Activated CD8-positive, alpha-beta T cell treated with anti-CD3 and anti-CD28 coated beads, Interleukin-2, amount 10 ng/mL, durations not matched to agents 7 days and 5 days (primary cell): ENCODE data around the gene CPT1A. TPM values are rescaled to one million over a fixed set of nuclear protein-coding genes. Genes with fewer than 3 reads are reported as not detected.

ENCODE experiments used
- ATAC-seq: fragments of 150-1000 bp; cut with Tn5 transposase; one replicate; pipeline ENCODE4 v1.10.0; 2021; ENCODE audit warnings: moderate library complexity
- CTCF ChIA-PET: fragments of 350-600 bp; sonication (Branson Sonifier 250); formaldehyde crosslinking; loops from one replicate; lab custom pipeline; 2021; ENCODE audit warnings: antibody characterized with exemption; lab: Charles Lee
- POLR2A ChIA-PET: fragments of 350-600 bp; sonication (Branson Sonifier 250); formaldehyde crosslinking; loops from one replicate; lab custom pipeline; 2021; ENCODE audit warnings: antibody characterized with exemption; lab: Charles Lee
- DNase-seq: peaks from one replicate; pipeline ENCODE4 v3.0.0-alpha.2; 2020
- H3K27ac Mint-ChIP-seq: one replicate; pipeline ENCODE4 v1.8.0; 2021; ENCODE audit warnings: mild to moderate bottlenecking, mixed read lengths
- H3K27me3 Mint-ChIP-seq: one replicate; pipeline ENCODE4 v1.8.0; 2021; ENCODE audit warnings: low read depth, mixed read lengths
- H3K36me3 Mint-ChIP-seq: one replicate; pipeline ENCODE4 v1.8.0; 2021; ENCODE audit warnings: low read depth, mixed read lengths
- H3K4me1 Mint-ChIP-seq: one replicate; pipeline ENCODE4 v1.8.0; 2021; ENCODE audit warnings: low read depth, mixed read lengths
- H3K4me3 Mint-ChIP-seq: one replicate; pipeline ENCODE4 v1.8.0; 2021; ENCODE audit warnings: mild to moderate bottlenecking, mixed read lengths
- H3K9me3 Mint-ChIP-seq: one replicate; pipeline ENCODE4 v1.8.0; 2022; ENCODE audit warnings: mixed read lengths; ENCODE audit not compliant: insufficient read depth
- total RNA-seq, 2 experiments: library from RNA; stranded (reverse); gene quantifications; one replicate each; pipeline ENCODE4 v1.2.3, GENCODE V29; 2021

CPT1A gene
- total RNA-seq, 2 experiments from 2014 or later: 63.2 to 69.1 TPM

DNA sequence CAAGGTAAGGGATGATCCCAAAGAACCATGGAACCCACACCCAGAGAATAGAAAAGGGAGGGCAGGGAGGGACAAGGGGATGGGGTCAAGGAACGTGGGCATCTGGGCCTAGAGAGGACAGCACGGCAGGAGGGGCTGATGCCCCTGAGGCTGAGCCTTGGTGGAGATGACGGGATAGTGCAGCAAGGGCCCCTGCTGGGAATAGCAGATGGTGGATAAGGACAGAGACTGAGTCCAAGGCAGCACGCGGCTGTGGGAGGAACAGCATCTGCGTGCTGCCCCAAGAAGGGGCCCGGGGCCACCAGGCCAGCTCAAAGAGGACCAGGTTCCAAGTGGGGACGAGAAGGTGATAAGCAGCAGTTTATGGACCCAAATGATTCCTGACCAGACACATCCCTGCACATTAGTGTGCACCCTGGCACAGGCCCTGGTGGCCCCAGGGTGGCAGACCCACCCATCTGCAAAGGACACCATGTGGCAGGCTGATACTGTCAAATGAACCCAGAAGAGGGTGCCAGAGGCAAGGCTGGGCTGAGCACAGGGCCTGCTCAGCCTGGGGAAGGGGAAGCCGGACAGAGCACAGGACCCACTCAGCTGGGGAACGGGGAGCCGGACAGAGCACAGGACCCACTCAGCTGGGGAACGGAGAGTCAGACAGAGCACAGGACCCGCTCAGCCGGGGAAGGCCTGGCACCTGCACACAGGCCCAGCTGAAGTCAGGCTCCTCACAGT lies 77.6 kb downstream of the CPT1A start:
- ATAC-seq (no peak), DNase-seq (no peak)
- Mint-ChIP-seq H3K27me3 (no peaks in the 10 kb centered on the region), H3K9me3 (no peaks in the 10 kb centered on the region), H3K36me3 (peaks cover 29% of the 10 kb centered on the region), H3K4me1 (peaks cover 6% of the 10 kb centered on the region), H3K4me3 (no peak overlapping the region), H3K27ac (no peak overlapping the region)
- ChIA-PET CTCF (no interaction called here), POLR2A (no interaction called here)

DNA sequence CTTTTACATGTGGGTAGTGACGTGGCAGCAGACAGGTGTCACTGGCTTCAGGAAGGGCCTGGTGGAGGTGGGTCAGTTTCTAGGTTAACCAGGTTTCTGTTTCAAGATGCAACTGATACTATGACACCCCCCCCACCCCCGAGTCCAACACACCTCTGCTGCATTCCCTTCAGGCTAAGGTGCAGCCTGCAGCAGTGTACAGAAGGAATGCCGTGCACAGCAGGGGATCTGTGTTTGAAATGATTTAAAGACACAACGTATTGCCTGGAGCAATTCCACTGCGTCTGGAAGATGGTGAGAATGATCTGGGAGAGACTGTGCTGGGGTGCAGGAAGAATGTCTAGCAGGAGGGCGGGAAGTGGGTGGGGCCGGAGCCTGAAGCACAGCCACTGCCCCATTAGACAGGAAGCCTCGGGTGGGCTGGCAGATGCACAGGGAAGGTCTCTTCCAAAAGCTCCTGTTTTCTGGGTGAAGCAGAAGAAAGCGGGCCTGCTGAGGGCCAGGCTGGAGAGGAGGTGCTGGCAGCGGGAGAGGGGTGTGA lies 78.5 kb downstream of the CPT1A start:
- no peak for ATAC-seq
- no peaks in the 10 kb centered on the region for H3K27me3 Mint-ChIP-seq
- H3K9me3 Mint-ChIP-seq: no peaks in the 10 kb centered on the region
- ChIA-PET POLR2A (no interaction called here), CTCF (no interaction called here)
- peaks cover 24% of the 10 kb centered on the region for H3K36me3 Mint-ChIP-seq
- no peak for DNase-seq
- peaks cover 6% of the 10 kb centered on the region for H3K4me1 Mint-ChIP-seq
- H3K27ac Mint-ChIP-seq: no peak overlapping the region
- no peak overlapping the region for H3K4me3 Mint-ChIP-seq

DNA sequence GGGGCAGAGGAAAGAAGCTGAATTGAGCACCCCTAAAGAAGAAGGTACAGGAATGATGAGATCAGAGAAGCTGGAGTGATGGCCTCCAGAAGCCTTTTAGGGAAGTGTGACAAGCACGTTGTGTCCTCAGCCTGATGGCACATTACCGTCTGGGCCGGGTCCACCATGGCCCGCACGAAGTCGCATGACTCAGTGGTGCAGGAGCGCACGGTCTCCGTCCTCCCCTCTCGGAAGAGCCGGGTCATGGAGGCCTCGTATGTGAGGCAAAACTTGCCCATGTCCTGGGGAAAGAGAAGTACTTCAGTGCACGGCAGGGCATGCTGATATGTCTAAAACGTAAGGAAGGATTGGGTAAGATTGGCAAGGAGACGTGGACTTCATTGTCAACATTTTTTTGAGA lies 79.2 kb downstream of the CPT1A start:
- H3K4me3 Mint-ChIP-seq: no peak overlapping the region
- H3K36me3 Mint-ChIP-seq: peaks cover 26% of the 10 kb centered on the region
- peak overlapping the region; percentile 8 for H3K27ac Mint-ChIP-seq
- ATAC-seq: no peak
- ChIA-PET POLR2A (no interaction called here), CTCF (no interaction called here)
- peaks cover 6% of the 10 kb centered on the region for H3K4me1 Mint-ChIP-seq
- H3K27me3 Mint-ChIP-seq: no peaks in the 10 kb centered on the region
- DNase-seq: no peak
- H3K9me3 Mint-ChIP-seq: no peaks in the 10 kb centered on the region

DNA sequence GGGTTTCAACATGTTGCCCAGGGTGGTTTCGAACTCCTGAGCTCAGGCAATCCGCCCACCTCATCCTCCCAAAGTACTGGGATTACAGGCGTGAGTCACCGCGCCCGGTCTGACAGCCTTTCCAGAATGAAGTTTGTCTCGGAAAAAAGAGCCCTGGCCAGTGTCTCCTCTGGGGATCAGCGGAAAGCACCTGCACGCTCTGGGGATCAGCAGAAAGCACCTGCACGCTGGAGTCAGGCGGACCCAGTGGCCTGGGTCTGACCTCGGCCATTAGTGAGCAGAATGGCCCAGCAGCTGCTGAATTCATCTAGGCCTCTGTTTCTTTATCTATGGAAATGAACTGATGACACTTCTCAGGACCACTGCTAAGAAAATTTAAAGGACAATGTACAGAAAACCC lies 79.9 kb downstream of the CPT1A start:
- no peak for DNase-seq
- ChIA-PET CTCF (no interaction called here), POLR2A (no interaction called here)
- no peaks in the 10 kb centered on the region for H3K9me3 Mint-ChIP-seq
- H3K4me3 Mint-ChIP-seq: no peak overlapping the region
- H3K27ac Mint-ChIP-seq: no peak overlapping the region
- H3K4me1 Mint-ChIP-seq: peaks cover 6% of the 10 kb centered on the region
- peaks cover 31% of the 10 kb centered on the region for H3K36me3 Mint-ChIP-seq
- no peaks in the 10 kb centered on the region for H3K27me3 Mint-ChIP-seq
- ATAC-seq: no peak

DNA sequence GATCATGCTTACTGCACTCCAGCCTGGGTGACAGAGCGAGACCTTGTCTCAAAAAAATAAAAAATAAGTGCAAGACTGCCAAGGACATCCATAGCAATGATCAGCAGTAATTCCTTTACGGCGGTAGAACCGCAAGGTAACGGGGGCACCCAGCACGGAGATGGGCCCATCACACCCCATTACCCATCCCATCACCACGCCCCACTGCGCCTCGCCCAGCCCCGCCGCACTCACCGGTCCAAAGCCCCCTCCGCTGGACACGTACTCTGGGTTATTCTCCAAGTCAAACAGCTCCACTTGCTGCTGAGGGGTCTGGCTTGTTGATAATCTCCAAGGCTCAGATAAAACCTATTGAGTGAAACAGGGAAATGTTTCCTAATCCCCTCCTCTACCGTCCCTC lies 81.7 kb downstream of the CPT1A start:
- H3K9me3 Mint-ChIP-seq: no peaks in the 10 kb centered on the region
- CTCF ChIA-PET: no interaction called here
- no peak overlapping the region for H3K27ac Mint-ChIP-seq
- DNase-seq (no peak), ATAC-seq (no peak)
- no peak overlapping the region for H3K4me3 Mint-ChIP-seq
- H3K4me1 Mint-ChIP-seq: peaks cover 6% of the 10 kb centered on the region
- no peaks in the 10 kb centered on the region for H3K27me3 Mint-ChIP-seq
- peaks cover 36% of the 10 kb centered on the region for H3K36me3 Mint-ChIP-seq
- POLR2A ChIA-PET: no interaction called here

DNA sequence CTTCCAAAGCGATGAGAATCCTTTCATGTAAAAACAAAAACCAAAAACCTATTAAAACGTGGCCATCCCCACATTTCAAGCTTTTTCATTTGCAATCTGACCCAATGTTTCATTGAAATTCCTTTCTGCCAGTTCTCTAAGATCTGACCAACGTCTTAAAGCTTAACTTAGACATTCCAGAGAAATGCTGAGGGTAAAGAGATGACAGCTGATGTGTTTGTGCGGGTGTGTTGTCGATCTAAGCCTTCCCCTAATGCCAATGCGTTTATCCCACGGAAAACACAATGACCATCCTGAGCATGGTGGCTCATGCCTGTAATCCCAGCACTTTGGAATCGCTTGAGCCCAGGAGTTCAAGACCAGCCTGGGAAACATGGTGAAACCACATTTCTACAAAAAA lies 84.0 kb downstream of the CPT1A start:
- Mint-ChIP-seq H3K4me3 (no peak overlapping the region), H3K27me3 (no peaks in the 10 kb centered on the region), H3K36me3 (peaks cover 45% of the 10 kb centered on the region), H3K4me1 (no peaks in the 10 kb centered on the region), H3K27ac (no peak overlapping the region), H3K9me3 (no peaks in the 10 kb centered on the region)
- no peak for ATAC-seq
- ChIA-PET POLR2A (no interaction called here), CTCF (no interaction called here)
- DNase-seq: no peak

DNA sequence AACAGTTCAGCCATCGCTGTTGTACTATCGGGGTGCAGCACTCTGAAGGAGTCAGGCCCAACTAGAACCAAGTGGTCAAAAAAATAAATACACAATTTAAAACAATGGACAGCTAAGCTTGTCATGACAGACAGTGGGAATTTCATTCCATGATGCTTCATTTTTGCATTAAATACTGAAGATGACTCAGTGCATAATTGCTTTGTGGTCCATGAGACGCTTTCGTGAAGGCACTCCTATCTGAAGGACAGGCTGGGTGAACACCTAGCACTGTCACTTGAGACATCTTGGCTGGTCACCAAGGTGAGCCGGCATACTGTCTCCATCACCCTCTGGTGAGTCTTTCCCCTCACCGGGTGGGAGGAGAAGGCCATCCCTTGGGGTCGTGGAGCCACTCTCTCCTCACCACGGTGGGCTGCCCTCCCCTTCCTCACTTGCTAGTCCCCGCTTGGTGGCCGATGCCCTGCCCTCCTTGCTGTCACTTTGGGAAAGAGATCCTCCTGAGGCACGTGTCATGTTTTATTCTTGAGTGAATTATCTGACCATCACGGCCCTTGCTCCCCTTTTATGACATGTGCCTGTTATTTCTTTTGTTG lies 85.4 kb downstream of the CPT1A start:
- CTCF ChIA-PET: no interaction called here
- POLR2A ChIA-PET: no interaction called here
- no peak overlapping the region for H3K27ac Mint-ChIP-seq
- peaks cover 5% of the 10 kb centered on the region for H3K4me1 Mint-ChIP-seq
- H3K9me3 Mint-ChIP-seq: no peaks in the 10 kb centered on the region
- H3K27me3 Mint-ChIP-seq: no peaks in the 10 kb centered on the region
- H3K4me3 Mint-ChIP-seq: no peak overlapping the region
- DNase-seq (no peak), ATAC-seq (no peak)
- peaks cover 34% of the 10 kb centered on the region for H3K36me3 Mint-ChIP-seq

DNA sequence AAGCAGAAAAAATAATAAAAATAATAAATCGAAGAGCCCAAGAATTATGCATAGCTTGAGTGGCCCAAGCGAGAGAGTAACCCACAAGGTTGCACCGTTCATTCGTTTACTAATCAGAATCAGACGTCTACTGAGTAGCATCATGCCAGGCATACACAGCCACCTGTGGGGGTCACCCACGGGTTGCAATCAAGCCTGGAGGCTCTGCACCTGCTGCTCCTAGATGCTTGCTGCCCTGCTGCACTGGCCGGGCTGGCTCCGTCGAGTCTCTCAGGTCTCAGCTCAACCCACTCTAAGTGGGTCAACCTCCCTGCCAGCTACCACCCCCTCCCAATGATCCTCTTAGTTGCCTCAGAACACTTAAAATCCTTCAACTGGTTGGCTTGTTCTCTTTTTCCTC lies 88.4 kb downstream of the CPT1A start:
- ChIA-PET CTCF (no interaction called here), POLR2A (no interaction called here)
- Mint-ChIP-seq H3K27ac (no peak overlapping the region), H3K9me3 (no peaks in the 10 kb centered on the region), H3K27me3 (peaks cover 3% of the 10 kb centered on the region), H3K36me3 (peaks cover 31% of the 10 kb centered on the region), H3K4me3 (no peak overlapping the region), H3K4me1 (peaks cover 8% of the 10 kb centered on the region)
- DNase-seq: no peak
- no peak for ATAC-seq

DNA sequence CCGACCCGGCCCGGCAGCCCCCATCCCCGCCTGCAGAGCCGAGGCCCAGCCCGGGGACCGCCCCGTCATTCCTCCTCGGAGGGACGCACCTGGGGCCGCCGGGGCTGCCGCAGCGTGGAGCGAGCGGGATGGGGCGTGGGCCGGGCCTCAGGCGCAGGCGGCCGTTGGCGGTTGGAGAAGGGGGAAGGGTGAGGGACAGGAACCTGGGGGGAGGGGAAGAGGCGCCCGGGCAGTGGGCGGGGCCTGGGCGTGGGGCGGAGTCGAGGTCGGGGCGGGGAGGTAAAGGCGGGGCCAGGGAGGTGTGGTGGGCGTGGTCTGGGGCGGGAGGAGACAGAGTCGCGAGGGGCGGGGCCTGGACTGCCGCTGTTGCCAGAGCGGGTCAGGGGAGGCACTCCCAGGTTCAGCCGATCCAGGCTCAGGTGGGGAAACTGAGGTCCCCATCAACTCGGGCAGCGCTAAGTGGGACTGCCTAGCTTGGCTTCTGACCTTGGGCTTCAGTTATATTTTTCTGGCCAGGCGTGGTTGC lies 90.3 kb downstream of the CPT1A start, which contains the start of gene TESMIN:
TESMIN (minus strand) TSS at position 190 of the 526 bp plus-strand sequence. CDS start 860 bp downstream, outside the sequence.
- Mint-ChIP-seq H3K4me3 (peak within 1 kb of the TSS; percentile 62), H3K9me3 (no peaks in the 10 kb centered on the region), H3K36me3 (peaks cover 16% of the 10 kb centered on the region), H3K27me3 (peaks cover 3% of the 10 kb centered on the region), H3K27ac (no peak within 1 kb of the TSS), H3K4me1 (peaks cover 8% of the 10 kb centered on the region)
- POLR2A ChIA-PET: no interaction called here
- ATAC-seq: peak; percentile 96
- CTCF ChIA-PET: no interaction called here
- peak; percentile 95 for DNase-seq

DNA sequence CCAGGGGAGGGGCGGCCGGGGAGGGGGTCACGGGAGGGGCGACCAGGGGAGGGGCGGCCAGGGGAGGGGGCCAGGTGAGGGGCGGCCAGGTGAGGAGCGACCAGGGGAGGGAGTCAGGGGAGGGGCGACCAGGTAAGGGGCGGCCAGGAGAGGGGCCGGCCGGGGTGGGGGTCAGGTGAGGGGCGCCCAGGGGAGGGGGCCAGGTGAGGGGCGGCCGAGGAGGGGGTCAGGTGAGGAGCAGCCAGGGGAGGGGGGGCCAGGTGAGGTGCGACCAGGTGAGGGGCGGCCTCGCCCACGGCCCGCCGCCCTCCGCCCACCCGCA lies 90.8 kb downstream of the CPT1A start:
- Mint-ChIP-seq H3K4me1 (peaks cover 8% of the 10 kb centered on the region), H3K4me3 (no peak overlapping the region), H3K36me3 (peaks cover 14% of the 10 kb centered on the region), H3K27me3 (peaks cover 3% of the 10 kb centered on the region), H3K9me3 (no peaks in the 10 kb centered on the region), H3K27ac (no peak overlapping the region)
- no peak for ATAC-seq
- CTCF ChIA-PET: no interaction called here
- POLR2A ChIA-PET: no interaction called here
- DNase-seq: no peak

DNA sequence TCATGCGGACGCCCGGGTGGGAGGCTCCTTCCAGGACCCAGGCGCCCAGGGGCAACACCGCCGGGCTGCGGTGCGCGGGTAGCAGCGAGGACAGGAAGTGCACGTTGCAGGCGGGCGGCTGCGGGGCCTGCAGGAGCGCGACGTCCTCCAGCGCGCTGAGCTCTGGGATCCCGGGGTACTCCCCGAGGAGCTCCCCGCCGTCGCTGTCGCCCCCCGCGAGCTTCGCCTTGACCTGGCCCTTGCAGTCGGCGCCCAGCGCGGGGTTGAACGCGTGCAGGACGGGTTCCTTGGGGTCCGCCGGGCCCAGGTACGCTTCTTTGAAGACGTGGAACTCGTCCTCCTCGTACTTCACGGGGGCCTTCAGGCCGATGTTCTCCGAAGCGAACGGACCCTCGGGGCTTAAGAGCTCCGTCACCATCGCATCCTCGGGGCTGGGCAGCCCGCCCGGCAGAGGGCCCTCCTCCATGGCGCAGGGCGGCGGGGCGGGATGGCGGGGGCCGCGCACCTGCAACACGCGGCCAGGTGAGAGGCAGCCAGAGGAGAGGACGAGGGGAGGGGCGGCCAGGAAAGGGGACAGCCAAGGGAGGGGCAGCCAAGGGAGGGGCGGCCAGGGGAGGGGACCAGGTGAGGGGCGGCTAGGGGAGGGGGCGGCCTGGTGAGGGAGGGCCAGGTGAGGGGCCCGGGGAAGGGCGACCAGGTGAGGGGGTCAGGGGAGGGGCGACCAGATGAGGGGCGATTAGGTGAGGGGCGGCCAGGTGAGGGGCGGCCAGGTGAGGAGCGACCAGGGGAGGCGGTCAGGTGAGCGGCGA lies 91.3 kb downstream of the CPT1A start:
- peaks cover 14% of the 10 kb centered on the region for H3K36me3 Mint-ChIP-seq
- peak overlapping the region; percentile 53 for H3K4me3 Mint-ChIP-seq
- ATAC-seq: no peak
- H3K27me3 Mint-ChIP-seq: peaks cover 3% of the 10 kb centered on the region
- DNase-seq: peak; percentile 23
- ChIA-PET CTCF (no interaction called here), POLR2A (interaction anchor here (1.1 kb wide), 1 partner anchor 93 kb away, joined by 5 read pairs; no protein-coding TSS in a partner anchor)
- no peaks in the 10 kb centered on the region for H3K9me3 Mint-ChIP-seq
- H3K27ac Mint-ChIP-seq: peak overlapping the region; percentile 10
- H3K4me1 Mint-ChIP-seq: peaks cover 8% of the 10 kb centered on the region
